ENCODE measurements around the gene PDE4D.

GRCh38 chr5:58944221-58944620, 949.3 kb downstream of the PDE4D start:
- TF ChIP-seq IRF2 (CRISPR knock-in tag; IDR thresholded peaks at IDR 0.05; ENCODE audit: borderline replicate concordance, low read depth), result no peak
- no peak for TF ChIP-seq ZSCAN18 (CRISPR knock-in tag; IDR thresholded peaks at IDR 0.05)
- TF ChIP-seq ATF2 (CRISPR knock-in tag; IDR thresholded peaks at IDR 0.05; ENCODE audit: borderline replicate concordance, low read depth), result no peak
- TF ChIP-seq USF2 (CRISPR knock-in tag; IDR thresholded peaks at IDR 0.05), result no peak
- TF ChIP-seq ZNF317 (CRISPR knock-in tag; IDR thresholded peaks at IDR 0.05; ENCODE audit: borderline replicate concordance, low read depth), result no peak
- TF ChIP-seq CTCF (IDR thresholded peaks at IDR 0.05), result no peak
- TF ChIP-seq TEAD1 (CRISPR knock-in tag; IDR thresholded peaks at IDR 0.05), result no peak
- no peak for TF ChIP-seq FOXP4 (CRISPR knock-in tag; IDR thresholded peaks at IDR 0.05)
- TF ChIP-seq NR2C2 (CRISPR knock-in tag; IDR thresholded peaks at IDR 0.05), result no peak
